GM12873 (cell line): ENCODE measurements around the gene CLCA2.

Source experiments
- TF ChIP-seq, protein P1 (sequence below): IDR thresholded peaks from 2 replicates; pipeline ENCODE4 v1.5.1; 2012; ENCODE audit warnings: low read depth, mild to moderate bottlenecking, moderate library complexity, low read length, control low read depth; ENCODE audit not compliant: insufficient read depth; ENCODE audit errors: missing control alignments

The CLCA2 gene, protein sequence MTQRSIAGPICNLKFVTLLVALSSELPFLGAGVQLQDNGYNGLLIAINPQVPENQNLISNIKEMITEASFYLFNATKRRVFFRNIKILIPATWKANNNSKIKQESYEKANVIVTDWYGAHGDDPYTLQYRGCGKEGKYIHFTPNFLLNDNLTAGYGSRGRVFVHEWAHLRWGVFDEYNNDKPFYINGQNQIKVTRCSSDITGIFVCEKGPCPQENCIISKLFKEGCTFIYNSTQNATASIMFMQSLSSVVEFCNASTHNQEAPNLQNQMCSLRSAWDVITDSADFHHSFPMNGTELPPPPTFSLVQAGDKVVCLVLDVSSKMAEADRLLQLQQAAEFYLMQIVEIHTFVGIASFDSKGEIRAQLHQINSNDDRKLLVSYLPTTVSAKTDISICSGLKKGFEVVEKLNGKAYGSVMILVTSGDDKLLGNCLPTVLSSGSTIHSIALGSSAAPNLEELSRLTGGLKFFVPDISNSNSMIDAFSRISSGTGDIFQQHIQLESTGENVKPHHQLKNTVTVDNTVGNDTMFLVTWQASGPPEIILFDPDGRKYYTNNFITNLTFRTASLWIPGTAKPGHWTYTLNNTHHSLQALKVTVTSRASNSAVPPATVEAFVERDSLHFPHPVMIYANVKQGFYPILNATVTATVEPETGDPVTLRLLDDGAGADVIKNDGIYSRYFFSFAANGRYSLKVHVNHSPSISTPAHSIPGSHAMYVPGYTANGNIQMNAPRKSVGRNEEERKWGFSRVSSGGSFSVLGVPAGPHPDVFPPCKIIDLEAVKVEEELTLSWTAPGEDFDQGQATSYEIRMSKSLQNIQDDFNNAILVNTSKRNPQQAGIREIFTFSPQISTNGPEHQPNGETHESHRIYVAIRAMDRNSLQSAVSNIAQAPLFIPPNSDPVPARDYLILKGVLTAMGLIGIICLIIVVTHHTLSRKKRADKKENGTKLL

DNA sequence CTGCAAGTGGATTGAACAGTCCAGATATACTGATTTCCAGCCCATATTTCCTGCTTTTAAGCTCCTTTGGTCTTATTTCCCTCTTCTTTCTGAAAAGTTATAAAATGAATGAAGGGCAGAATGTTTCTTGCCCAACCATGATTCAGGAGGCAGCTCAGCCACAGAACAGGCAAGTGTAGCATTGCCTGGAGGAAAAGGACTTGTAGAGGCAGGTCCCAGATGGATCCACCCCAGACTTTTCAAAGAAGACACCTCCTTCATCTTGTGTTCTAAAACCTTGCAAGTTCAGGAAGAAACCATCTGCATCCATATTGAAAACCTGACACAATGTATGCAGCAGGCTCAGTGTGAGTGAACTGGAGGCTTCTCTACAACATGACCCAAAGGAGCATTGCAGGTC, at the start of gene CLCA2:
CLCA2 (plus strand) TSS at position 299 of the 400 bp plus-strand sequence; CDS start at position 376, 77 bp downstream.
- TF ChIP-seq, protein P1, sequence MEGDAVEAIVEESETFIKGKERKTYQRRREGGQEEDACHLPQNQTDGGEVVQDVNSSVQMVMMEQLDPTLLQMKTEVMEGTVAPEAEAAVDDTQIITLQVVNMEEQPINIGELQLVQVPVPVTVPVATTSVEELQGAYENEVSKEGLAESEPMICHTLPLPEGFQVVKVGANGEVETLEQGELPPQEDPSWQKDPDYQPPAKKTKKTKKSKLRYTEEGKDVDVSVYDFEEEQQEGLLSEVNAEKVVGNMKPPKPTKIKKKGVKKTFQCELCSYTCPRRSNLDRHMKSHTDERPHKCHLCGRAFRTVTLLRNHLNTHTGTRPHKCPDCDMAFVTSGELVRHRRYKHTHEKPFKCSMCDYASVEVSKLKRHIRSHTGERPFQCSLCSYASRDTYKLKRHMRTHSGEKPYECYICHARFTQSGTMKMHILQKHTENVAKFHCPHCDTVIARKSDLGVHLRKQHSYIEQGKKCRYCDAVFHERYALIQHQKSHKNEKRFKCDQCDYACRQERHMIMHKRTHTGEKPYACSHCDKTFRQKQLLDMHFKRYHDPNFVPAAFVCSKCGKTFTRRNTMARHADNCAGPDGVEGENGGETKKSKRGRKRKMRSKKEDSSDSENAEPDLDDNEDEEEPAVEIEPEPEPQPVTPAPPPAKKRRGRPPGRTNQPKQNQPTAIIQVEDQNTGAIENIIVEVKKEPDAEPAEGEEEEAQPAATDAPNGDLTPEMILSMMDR = no peak

DNA sequence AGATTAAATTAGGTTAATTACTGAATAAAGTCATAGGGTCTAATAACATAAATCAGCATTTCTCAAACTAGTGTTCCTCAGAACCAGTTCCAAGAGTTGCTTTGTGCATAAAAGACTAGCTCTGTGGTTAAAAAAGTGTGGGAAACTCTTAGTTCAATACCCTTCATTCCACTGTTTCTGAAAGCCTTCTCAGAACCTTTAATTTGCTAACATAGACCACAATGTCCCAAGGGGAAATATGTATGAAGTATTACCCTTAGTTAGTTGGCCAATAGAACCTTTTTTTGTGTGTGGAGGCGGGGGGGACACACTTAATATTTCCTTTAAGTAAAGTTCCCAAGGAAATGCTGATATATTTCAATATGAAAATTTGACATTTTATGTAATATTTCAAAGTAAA, 48.3 kb upstream of the CLCA2 start:
- TF ChIP-seq, protein P1 = no peak

DNA sequence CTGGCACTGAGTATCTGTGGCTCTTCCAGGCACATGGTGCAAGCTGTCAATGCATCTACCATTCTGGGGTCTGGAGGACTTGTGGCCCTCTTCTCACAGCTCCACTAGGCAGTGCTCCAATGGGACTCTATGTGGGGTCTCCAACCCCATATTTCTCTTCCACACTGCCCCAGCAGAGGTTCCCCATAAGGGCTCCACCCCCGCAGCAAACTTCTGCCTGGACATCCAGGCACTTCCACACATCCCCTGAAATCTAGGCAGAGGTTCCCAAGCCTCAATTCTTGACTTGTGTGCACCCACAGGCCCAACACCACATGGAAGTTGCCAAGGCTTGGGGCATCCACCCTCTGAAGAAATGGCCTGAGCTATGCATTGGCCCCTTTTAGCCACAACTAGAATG, 46.6 kb upstream of the CLCA2 start:
- TF ChIP-seq, protein P1 = no peak

DNA sequence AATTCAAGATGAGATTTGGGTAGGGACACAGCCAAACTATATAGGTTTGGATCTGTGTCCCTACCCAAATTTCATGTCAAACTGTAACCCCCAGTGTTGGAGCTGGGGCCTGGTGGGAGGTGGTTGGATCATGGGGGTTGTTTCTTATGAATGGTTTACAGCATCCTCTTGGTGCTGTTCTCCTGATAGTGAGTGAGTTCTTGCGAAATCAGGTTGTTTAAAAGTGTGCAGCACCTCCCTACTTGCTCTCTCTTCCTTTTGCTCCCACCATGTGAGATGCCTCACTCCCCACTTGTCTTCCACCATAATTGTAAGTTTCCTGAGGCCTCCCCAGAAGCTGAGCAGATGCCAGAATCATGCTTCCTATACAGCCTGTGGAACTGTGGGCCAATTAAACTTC, 45.2 kb upstream of the CLCA2 start:
- TF ChIP-seq, protein P1 = no peak

DNA sequence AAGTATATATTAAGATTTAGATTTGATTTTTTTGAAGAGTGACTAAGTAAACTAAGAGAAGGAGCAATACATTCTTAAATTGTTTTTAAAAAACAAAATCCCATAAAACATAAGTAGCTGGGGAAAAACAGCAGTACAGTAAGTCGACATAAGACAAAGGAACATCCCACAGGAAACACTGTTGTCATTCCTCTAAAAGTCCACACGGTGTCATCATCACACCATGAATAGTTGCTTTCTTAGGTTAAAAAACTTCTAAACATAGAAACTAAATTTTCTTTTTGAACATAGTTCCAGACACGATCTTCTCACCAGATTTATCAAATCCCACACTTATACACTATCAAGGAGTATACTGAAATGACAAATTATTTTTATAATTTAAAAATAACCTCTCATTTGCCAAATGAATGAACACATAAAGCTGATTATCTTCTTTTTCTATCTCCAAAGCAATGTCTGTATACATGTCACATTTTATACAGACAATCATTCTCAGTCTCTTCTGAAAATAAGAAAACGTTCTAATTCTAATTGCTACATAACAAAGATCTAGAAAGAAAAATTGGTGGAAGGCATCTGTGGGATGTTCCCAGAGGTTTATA, 43.6 kb upstream of the CLCA2 start:
- TF ChIP-seq, protein P1 = peak; percentile 67

DNA sequence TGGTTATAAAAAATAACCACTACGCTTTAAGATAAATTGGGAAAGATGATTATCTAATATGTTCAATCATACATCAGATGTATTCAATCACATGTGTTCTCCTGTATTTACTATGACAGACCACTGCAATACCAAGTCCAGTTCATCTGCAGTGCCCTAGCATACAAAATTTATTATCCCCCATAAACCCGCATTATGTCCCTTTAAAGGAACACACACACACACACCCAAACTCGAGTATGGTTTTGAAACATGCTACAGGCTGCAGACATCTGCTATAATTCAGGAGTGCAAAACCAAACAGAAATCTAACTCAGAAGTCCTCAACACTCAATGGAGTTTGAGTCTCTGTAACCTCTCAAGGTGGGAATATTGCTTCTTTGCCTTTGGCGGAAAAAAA, 42.7 kb upstream of the CLCA2 start:
- TF ChIP-seq, protein P1 = no peak

DNA sequence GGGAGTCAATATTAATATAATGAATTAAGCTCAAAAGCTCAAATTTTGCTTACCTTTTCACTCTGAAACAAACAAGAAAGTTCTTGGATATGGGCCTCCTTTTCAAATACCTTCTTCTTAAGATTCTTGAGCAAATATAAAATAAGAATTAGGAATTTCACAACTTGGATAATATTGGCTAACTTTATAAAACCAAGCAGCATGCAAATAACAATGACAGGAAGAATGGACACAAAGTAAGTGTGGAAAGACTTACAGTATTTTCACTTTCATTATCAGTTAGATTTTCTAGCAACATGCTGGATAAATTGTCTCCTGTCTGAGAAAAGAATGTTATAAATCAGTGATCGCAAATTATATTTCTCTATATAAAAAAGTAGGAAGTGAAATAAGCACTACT, 41.1 kb upstream of the CLCA2 start:
- TF ChIP-seq, protein P1 = no peak
